HTERT RPE-1 (cell line): Measurements from ENCODE around the gene BMP2K.

ENCODE experiments used
- in situ Hi-C: fragments of 300-500 bp; cut with MboI; formaldehyde crosslinking; loops from 4 replicates; pipeline ENCODE4 v1.14.3; 2020; ENCODE audit warnings: low sequenced_read_pairs

BMP2K gene

DNA sequence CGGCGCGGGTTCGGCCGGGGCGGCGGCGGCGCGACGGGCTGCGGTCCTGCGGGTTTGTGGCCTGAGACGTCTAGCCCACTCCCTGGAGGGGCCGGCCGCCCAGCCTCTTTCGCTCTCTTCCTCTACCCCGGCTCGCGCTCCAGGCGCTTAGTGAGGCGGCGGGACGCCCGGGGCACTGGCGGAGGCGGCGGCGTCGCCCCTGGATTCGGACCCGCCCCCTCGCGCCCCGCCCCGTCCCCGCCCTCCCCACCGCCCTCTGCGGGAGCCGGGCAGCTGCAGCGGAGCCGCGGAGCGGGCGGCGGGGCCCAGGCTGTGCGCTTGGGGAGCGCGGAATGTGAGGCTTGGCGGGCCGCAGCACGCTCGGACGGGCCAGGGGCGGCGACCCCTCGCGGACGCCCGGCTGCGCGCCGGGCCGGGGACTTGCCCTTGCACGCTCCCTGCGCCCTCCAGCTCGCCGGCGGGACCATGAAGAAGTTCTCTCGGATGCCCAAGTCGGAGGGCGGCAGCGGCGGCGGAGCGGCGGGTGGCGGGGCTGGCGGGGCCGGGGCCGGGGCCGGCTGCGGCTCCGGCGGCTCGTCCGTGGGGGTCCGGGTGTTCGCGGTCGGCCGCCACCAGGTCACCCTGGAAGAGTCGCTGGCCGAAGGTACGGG, at the start of gene BMP2K:
TSS of gene BMP2K (plus strand) at position 272 of the 650 bp plus-strand sequence. CDS start at position 466, 194 bp downstream.
- in situ Hi-C loops, result no loop called here

DNA sequence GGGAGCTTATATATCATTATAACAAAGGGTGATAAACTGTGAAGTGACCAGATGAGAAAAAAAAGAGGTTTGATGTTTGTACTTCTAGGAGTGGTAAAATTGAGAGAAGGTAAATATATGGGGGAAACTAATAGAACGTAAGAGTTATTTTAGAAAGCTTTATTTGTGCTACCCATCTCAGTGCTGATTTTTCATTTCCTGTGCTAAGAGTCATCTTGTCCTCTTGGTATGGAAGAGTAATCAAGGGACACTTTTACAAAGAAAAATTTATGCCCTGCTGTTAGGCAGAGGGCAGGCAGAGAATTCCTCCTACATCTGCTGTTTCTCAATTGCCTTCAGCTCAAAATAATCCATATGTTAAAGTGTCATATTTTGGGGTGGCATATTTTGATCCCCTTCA, 49.6 kb upstream of the BMP2K start:
- in situ Hi-C loops, result no loop called here

DNA sequence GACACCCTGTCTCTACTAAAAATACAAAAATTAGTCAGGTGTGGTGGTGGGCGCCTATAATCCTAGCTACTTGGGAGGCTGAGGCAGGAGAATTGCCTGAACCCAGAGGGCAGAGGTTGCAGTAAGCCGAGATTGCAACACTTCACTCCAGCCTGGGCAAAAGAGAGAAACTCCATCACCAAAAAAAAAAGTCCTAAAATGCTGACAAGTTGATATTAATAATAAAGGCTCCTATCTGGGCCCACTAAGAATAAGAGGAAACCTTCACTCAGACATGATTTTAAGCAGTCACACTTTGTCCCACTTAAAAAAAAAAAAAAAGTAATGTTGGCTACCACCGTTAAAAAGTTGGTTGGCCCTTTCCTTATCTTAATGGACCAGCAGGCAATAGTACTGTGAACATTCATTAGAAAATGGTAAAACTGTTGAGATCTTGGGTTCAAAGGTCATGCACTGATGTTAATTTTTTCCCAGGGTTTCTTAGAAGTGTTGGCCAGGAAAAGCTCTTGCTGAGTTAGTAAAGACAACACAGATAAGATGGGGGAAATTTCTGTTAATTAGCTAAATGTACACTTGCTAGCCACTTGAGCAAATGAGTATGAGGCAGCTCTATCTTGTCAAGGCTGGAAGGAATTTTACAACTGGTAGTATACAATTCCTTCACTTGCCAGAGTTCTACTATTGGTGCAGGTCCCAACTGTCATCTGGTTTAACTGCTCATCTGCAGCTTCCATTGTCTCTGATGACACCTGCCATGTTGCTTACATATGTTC, 43.6 kb upstream of the BMP2K start:
- in situ Hi-C loops, result no loop called here

DNA sequence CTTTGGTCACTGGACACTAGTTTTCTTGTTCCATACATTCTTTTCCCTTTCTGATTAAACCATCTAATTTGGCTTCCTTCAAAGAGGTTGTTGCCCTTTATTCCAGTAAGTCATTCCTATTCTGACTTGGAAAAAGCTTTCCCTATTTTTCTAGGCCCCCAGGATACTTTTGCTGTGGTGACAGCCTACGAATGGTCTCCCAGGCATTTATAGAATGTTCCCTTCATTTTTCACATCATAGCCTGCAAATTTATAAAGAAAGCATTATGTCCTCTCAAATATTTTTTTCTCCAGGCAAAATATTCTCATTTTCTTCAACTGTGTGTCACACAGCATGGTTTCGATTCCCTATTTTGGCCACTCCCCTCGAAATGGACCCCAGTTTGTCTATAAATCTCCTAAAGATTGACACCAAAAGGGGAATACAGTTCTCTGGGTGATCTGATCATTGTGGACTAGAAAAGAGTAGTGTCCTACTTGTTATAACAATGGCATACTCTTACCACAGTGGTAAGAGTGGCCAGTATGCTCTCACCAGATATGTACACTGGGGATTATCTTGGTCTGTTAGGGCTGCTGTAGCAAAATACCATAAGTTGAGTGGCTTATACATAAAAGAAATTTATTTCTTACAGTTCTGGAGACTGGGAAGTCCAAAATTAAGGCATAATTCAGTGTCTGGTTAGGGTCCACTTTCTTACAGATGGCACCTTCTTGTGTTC, 41.5 kb upstream of the BMP2K start:
- in situ Hi-C loops, result no loop called here

DNA sequence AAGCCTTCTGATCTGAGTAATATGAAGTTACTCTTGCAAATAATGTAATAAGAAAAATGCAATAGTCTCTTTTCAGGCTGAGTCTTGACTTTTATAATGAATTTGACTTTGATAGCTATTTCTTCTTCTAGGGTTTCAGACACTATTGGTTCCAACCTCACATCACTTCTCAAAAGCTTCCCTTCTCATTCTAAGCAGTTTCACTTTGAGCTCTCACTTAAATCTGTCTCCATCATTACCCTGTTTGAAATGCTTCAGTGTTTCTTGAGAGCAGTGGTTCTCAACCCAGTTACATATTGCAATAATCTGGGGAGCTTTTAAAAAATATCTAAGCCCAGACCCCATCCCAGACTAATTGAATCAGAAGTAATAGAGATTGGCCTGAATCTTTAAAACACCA, 40.5 kb upstream of the BMP2K start:
- in situ Hi-C loops, result no loop called here

DNA sequence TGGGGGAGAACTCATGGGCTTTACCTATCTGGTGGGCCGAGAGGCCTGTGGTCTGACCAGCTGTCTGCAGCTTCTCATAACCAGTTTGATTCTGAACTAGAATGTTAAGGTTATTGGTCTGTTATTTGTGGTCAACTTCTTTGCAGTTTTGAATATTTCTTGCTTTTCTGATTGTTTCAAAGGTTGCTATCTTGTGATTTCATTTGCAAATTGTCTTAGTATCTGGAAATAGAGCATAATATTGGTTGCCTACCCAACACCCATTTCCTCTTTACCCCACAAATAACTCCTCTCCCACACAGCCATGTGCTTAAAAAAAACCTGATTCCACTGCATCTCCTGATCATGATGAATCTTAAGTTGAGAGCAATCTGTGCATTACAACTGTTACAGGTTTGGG, 39.1 kb upstream of the BMP2K start:
- in situ Hi-C loops, result no loop called here

DNA sequence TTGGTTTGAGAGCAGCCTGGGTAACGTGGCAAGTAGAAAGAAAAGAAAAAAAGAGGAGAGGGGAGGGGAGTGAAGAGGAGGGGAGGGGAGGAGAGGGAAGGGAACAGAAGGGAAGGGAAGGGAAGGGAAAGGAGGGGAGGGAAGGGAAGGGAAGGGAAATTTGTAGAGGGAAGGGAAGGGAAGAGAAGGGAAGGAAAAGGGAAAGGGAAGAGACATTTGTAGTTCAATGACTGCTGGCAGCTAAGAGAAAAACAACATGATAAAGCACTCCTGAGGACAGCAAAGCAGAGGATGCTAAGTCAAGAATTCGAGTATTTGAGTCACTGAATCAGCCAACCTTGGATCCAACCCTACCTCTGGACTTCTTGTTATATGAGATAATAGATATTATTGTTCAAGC, 38.2 kb upstream of the BMP2K start:
- in situ Hi-C loops, result no loop called here

DNA sequence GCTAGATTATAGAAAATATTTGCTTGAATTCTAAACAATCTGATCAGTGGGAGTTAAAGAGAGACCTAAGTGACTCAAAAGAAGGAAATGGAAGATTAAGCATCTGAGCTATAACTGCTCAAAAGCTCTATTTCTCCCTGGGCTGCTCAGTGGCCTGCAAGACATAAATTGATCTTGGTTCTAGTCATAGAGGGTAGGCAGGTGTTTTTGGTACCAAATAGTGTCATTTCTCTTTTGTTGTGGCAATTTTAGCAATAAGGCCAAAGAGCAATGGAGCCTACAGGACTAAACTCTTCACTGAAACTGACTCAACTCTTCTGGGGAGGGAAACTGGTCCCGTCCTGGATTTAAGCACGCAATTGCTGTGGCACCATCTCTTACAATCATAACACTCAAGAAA, 33.9 kb upstream of the BMP2K start:
- in situ Hi-C loops, result no loop called here

DNA sequence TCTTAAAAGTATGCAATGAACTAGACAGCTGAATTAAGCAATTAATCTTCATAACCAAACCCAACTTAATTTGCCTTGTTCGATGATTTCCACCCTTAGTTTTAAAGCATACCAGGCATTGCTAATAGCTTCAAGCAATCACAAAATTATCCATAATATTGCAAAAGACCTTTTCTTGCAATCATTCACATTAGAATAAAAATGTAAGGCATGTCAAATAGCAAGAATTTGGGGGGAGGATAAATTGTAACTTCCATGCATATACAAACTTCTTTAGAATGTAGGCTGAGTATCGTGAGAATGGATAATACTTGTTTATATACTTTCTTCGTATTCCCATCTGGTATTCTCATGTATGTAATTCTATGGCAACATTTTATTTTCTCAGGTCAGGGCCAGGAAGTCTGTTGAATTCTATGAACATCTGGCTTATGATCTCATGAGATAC, 28.7 kb upstream of the BMP2K start:
- in situ Hi-C loops, result no loop called here

DNA sequence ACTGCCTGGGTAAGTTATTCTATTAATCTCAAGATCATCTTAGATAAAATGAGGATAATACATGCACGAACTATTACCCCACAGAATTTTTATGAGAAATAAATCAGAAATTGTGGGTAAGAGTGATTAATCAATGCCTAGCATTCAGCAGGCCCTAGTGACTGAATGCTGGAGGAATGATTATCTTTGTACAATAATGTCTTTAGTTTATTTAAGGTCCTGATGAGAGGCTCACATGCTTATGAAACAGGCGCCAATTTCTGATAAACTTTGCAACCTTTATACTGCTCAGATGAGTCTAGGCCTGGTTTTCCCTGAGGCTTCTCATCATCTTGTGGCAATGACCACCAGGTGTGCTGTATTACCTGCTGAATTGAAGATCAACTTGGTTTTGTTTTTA, 27.8 kb upstream of the BMP2K start:
- in situ Hi-C loops, result no loop called here

DNA sequence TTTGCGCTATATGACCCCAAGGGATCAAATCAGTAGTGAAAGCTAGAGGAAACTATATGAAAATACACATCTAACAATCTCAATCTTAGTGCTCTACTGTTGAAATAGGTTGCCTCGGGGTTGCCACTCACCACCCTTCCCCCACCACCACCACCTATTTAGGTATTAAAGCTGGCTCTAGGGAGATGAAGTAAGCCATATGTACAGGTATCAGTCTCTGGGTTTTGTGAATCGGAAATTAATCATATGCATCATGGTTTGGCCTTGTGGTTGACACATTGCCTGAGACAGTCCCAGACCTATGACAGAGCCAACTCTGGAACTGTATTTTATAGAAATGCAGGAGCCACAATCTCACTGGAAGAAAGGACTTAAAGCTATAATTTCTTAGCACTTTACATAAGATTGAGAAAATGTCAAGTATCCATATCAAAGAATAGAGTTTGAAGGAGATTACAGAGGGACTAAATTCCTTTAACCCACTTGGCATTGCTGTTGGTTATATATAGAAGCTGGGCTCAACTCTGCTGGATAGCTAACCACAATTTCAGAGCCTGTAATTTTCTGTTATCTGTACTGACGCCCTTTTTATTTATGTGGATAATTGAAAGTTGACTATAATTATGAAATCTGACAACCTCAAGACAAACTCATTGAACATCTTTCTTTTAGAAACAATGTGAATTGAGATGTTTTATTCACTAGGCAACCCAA, 26.7 kb upstream of the BMP2K start:
- in situ Hi-C loops, result no loop called here

DNA sequence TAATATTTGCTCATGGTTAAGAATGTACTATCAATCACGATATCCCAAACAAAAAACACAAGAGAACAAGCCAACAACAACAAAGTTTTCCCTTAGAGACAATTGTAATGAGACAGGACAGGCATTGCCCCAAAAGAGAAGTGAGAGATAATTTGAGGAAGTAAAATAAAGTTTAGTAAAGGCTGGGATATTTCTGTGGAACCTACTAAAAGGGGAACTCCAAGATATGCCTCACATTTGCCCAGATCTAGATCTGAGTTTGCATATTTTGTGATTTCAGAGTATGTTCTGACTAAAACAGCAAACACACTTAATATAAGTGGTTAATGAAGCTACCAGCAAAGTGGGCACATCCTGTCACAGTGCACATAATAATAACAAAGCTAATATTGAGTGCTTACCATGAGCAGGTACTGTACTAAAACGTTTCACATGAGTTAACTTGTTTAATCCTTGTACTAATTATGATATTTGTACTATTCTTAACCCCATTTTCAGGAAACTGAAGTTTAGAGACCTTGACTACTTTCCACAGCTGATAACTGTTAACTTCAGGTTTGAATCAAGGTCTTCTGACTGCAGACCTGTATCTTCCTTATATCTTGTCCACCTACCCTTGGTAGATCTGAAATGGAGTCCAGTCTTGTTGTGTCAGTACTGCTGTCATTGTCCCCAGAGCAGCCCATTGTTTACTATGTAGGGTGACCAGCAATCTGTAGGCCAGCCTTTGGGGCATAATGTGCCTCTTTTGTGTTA, 26.0 kb upstream of the BMP2K start:
- in situ Hi-C loops, result no loop called here

DNA sequence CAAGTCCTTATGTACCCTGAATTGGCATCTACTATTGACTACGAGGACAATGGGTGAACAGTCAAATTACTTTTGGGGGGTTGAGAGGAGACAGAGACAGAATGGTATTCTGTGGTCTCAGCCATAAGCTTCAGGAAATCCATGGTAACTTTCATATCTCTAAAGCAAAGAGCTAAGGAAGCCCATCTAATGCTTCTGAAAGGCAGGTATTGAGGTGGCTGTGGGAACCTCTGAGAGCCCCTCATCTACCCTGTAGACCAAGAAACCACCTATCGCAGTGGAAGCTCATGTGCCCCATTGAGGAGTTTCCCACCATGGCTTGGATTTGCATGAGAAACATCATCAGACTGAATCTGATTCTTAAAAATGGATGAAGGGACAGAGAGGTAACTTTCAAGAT, 23.1 kb upstream of the BMP2K start:
- in situ Hi-C loops, result no loop called here

DNA sequence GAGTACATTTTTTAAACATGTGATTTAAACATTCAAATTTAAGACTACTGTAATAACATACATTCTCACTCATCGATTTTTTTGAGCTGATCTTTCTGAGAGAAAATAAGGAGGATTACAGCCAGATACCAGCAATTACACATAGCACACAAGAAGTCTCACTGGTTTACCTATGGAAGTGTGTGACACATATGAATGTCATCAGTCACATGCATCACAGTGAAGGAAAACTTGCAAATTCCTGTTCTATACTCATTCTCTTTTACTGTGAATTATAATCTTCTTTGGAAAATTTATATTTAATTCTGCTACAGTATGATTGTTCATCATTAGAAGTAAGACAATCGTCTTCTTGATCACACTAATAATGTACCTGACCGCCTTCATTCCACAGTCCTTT, 21.3 kb upstream of the BMP2K start:
- in situ Hi-C loops, result no loop called here

DNA sequence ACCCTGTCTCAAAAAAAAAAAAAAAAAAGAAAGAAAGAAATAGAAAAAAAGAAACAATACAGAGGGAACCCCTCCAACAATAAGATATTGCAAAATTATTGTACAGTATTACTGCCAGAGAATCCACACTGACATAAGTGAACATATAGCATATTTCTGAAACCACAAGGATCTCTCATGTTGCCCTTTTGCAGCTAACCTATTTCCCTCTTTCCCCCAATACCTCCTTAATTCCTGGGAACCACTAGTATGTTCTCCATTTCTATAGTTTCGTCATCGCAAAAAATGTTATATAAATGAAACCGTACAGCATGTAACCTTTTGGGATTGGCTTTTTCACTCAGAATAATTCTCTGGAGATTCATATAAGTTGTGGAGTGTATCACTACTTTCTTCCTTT, 20.0 kb upstream of the BMP2K start:
- in situ Hi-C loops, result no loop called here

DNA sequence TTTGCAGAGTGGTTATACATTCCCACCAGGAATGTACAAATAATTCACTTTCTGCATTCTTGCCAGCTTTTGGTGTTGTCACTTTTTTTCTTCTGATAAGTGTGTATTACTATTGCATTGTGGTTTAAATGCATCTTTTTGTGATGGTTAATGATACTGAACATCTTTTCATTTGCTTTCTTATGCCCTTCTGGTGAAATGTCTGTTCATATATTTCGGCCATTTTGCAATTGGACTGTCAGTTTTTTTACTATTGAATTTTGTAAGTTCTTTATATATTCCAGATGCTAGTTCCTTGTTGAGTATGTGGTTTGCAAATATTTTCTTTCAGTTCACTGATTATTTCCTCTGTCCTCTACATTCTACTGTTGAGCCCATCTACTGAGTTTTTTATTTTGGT, 19.4 kb upstream of the BMP2K start:
- in situ Hi-C loops, result no loop called here

DNA sequence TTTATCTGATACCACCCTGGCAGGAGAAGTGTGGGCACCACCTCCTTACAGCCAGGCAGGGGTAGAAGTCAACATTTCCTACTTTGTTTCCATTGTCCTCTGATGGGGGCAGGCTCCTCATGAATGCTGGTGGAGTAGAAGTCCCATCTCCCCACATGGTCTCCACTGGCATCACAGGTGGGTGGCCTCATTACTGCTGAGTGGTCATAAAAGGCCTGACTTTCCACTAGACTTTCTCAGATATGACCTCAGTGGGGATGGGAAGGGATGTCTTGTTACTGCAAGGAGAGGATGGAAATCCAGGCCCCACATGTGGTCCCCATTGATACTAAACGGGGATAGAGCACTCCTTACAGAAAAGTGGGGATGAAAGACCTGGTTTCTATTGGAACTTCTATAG, 18.6 kb upstream of the BMP2K start:
- in situ Hi-C loops, result no loop called here

DNA sequence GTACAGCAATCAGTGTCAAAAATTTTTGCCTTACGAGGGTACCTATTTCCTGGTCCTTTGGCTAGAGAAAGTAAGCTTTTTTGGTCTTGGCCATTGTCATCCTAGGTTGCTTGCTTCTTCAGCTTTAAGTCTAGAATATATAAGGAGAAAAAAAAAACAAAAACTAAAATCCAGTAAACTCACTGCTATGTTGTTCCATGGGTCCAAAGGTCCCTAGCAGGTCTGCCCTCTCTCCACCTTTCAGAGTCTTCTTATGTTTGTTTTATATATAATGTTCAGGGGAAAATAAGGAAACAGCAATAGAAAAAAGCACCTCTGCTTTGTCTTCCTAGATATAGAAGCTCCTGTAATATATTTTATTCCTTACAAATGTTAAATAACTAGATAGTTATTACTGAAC, 18.1 kb upstream of the BMP2K start:
- in situ Hi-C loops, result no loop called here

DNA sequence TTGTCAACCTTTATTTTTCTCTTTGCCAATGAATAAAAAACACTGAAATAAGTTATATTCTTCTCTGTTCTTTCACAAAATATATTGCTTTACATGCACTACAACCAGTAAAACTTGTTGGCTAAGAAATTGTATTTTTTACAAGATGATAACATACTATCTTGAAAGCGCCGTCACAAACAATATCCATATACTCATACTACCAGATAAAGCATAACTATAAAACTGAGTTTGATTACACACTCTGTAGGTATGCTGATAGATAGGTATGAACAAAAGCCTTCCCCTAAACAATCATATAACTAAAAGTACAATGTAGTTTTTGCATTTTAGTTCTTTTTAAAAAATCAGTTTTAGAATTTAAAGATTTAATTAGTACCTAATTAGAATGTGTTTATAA, 13.6 kb upstream of the BMP2K start:
- in situ Hi-C loops, result no loop called here

DNA sequence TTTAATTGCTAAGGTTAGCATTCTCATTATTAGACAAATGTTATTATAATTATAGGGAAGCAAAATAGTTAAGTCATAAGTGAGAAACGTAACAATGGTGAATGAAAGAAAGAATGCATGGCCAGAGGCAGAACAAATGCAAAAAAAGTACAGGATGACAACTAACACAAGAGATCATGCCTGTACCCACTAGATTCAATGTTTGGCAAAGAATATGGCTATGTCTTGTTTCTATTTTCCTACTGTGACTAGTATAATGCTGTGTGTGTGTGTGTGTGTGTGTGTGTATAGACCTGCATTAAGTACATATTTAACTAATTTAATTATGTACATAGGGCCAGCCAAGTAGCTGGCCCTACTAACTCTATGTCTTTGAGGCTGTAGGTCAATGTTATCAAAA, 12.9 kb upstream of the BMP2K start:
- in situ Hi-C loops, result no loop called here
